Nephron progenitor cell (in vitro differentiated cells): ENCODE data around the gene NCKAP5.
"Not testable (repeated sequence)": the region's sequence is repeated elsewhere in the genome, so short reads cannot be mapped to it uniquely, and the experiment has no call there.

Source experiments
- DNase-seq: peaks from one replicate; pipeline ENCODE4 v3.0.0; 2021
- H3K27ac Mint-ChIP-seq: 2 replicates; pipeline ENCODE4 v1.8.0; 2021; ENCODE audit warnings: mild to moderate bottlenecking, moderate library complexity, mixed read lengths
- H3K27me3 Mint-ChIP-seq: 2 replicates; pipeline ENCODE4 v1.8.0; 2021; ENCODE audit warnings: mild to moderate bottlenecking, low read depth, mixed read lengths; ENCODE audit not compliant: poor library complexity
- H3K36me3 Mint-ChIP-seq: 2 replicates; pipeline ENCODE4 v1.8.0; 2021; ENCODE audit warnings: low read depth, mixed read lengths
- H3K4me1 Mint-ChIP-seq: 2 replicates; pipeline ENCODE4 v1.8.0; 2021; ENCODE audit warnings: mixed read lengths
- H3K4me3 Mint-ChIP-seq: 2 replicates; pipeline ENCODE4 v1.8.0; 2021; ENCODE audit warnings: mild to moderate bottlenecking, moderate library complexity, mixed read lengths
- H3K9me3 Mint-ChIP-seq: 2 replicates; pipeline ENCODE4 v1.8.0; 2021; ENCODE audit warnings: mild to moderate bottlenecking, moderate library complexity, mixed read lengths
- TF ChIP-seq, protein P1 (sequence below): fragments of 200-600 bp; sonication (generic); IDR thresholded peaks from 2 replicates; pipeline ENCODE4 v1.5.0; 2021; ENCODE audit warnings: antibody characterized with exemption

Gene NCKAP5

DNA sequence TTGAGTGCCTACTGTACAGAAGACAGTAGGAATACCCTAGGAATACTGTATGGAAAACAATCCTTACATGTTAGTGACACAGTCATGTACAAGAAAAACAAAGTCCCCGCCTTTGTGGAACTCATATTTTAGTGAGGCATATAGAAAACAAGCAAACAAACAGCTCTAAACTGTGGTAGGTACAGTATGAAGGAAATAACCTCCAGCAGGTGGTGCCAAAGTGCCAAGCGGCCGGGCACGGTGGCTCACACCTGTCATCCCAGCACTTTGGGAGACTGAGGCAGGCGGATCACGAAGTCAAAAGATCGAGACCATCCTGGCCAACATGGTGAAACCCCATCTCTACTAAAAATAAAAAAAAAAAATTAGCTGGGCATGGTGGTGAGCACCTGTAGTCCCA is 48.6 kb downstream of the NCKAP5 start:
- H3K4me1 Mint-ChIP-seq, H3K27ac Mint-ChIP-seq, H3K4me3 Mint-ChIP-seq, H3K27me3 Mint-ChIP-seq, H3K9me3 Mint-ChIP-seq, H3K36me3 Mint-ChIP-seq: not testable (repeated sequence)
- TF ChIP-seq, protein P1, sequence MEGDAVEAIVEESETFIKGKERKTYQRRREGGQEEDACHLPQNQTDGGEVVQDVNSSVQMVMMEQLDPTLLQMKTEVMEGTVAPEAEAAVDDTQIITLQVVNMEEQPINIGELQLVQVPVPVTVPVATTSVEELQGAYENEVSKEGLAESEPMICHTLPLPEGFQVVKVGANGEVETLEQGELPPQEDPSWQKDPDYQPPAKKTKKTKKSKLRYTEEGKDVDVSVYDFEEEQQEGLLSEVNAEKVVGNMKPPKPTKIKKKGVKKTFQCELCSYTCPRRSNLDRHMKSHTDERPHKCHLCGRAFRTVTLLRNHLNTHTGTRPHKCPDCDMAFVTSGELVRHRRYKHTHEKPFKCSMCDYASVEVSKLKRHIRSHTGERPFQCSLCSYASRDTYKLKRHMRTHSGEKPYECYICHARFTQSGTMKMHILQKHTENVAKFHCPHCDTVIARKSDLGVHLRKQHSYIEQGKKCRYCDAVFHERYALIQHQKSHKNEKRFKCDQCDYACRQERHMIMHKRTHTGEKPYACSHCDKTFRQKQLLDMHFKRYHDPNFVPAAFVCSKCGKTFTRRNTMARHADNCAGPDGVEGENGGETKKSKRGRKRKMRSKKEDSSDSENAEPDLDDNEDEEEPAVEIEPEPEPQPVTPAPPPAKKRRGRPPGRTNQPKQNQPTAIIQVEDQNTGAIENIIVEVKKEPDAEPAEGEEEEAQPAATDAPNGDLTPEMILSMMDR, result peak; percentile 30
- peak; percentile 9 for DNase-seq

DNA sequence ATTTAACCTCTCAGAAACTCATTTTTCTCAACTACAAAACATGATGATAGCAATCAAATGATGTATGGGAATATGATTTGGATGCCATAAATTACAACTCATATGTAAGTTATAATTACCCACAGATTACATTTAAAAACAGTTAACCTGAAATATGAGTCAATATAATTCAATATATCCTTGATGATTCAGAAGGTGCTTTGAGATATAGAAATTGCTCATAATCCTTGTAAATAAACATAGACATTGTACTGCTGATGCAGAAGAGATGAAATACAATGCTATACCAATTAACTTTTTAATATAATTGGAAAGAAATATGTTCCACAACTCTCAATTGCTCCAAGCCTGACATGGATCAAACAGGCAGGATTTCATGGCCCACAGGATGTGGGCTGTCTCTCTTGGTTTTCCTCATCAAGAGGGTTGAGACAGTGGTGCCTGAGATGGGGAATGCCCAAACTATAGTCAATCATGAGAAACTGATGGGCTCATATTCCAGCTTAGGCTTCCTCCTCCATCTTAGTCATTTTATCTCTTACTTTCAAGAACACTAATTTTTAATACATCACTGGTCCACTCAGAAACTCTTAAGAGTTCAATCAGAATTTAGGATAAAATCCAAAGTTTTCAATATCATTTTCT is 49.4 kb downstream of the NCKAP5 start:
- Mint-ChIP-seq H3K27me3 (no peaks in the 10 kb centered on the region), H3K27ac (no peak overlapping the region), H3K36me3 (no peaks in the 10 kb centered on the region)

DNA sequence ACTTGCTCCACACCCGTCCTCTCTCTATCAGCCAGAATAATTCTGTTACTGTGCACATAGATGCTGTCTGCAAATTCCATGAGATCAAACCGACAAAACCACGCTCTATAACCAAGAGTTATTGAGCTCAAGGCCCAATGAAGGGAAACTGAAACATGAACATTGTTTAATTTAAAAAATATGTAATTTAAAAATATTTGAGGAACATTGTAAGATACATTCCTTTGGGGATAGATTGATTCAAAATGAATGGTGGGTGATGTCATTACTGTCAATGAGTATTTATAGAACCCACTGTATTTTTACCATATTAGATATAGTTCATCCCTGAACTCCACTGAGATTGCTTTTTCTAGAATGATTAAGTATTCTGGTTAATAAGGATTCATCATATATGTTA is 50.4 kb downstream of the NCKAP5 start:
- Mint-ChIP-seq H3K27ac (no peak overlapping the region), H3K9me3 (no peaks in the 10 kb centered on the region), H3K36me3 (no peaks in the 10 kb centered on the region), H3K27me3 (no peaks in the 10 kb centered on the region), H3K4me3 (no peak overlapping the region), H3K4me1 (no peaks in the 10 kb centered on the region)
- no peak for DNase-seq
- TF ChIP-seq, protein P1, result no peak

More for the DNA sequence above, 49.4 kb downstream of the NCKAP5 start:
- TF ChIP-seq, protein P1, result no peak
- Mint-ChIP-seq H3K4me1 (no peaks in the 10 kb centered on the region), H3K9me3 (no peaks in the 10 kb centered on the region), H3K4me3 (no peak overlapping the region)
- DNase-seq, result no peak

DNA sequence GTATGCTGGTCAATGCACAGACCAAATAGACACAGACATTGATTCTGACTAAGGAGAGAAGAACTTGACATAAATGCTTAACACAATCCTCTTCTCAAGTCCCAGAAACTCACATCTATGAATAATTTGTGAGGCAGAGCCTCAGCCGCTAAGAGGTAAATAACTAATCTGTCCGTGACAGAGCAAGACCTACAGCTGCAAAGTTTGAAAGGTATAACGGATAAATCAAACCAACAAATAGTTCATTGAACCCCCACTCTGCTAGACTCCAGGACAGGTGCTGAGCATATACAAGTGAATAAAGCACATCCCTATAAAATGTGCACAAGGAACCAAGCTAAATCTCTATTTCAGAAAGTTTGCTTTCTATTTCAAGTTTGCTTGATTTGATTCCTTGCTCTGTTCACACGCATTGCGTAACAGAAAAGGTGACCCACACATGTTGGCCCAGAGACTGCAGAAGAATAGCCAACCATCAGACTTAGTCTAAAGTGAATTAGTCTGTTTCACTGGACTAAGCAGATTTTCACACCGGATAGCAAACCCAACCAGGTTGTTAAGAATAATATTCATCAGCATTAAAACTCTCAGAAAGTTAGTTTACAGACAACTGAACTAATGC is 51.7 kb downstream of the NCKAP5 start:
- no peaks in the 10 kb centered on the region for H3K9me3 Mint-ChIP-seq
- no peaks in the 10 kb centered on the region for H3K27me3 Mint-ChIP-seq
- H3K36me3 Mint-ChIP-seq, result no peaks in the 10 kb centered on the region
- no peaks in the 10 kb centered on the region for H3K4me1 Mint-ChIP-seq
- no peak overlapping the region for H3K27ac Mint-ChIP-seq
- TF ChIP-seq, protein P1, result no peak
- H3K4me3 Mint-ChIP-seq, result no peak overlapping the region
- DNase-seq, result no peak

DNA sequence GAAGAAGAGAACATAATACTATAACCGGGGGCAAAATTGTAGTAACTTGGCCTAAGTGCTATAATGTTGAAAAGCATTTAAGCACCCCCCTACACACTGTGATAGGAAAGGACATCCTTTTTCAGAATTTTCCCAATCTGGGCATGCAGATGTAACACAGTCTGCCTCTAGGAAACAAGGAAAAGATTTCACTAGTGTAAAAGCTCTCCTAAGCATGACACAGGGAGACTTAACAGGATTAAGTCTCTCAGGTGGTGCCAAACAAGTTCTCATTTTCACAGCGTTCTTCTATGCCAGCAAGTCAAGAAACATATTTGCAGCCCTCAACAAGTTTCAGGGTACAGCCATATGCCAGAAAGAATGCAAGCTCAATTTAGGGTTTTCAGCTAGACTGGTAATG is 53.0 kb downstream of the NCKAP5 start:
- no peak for DNase-seq
- H3K36me3 Mint-ChIP-seq, result no peaks in the 10 kb centered on the region
- no peaks in the 10 kb centered on the region for H3K27me3 Mint-ChIP-seq
- H3K4me3 Mint-ChIP-seq, result no peak overlapping the region
- no peaks in the 10 kb centered on the region for H3K9me3 Mint-ChIP-seq
- no peak overlapping the region for H3K27ac Mint-ChIP-seq
- TF ChIP-seq, protein P1, result no peak
- peaks cover 1% of the 10 kb centered on the region for H3K4me1 Mint-ChIP-seq

DNA sequence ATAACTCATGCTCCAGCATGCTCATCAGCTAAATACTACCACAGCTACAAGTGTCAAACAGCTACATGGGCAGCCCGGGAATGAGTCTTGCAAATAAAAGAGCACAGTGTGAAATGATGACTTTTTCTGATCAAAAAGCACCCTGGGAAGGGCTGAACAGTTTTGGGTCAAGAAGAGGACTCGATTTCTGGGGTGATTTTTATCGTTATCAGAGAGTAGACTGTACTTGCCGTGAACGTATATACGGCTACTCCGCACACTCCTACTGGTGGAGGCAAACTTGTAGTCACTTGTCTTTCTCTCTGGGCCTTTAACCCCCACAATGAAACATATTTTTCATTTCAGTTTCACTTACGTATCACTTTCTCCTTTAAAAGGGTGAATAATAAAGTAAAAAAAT is 54.4 kb downstream of the NCKAP5 start:
- H3K4me1 Mint-ChIP-seq, result peaks cover 5% of the 10 kb centered on the region
- TF ChIP-seq, protein P1, result no peak
- no peaks in the 10 kb centered on the region for H3K36me3 Mint-ChIP-seq
- no peak overlapping the region for H3K27ac Mint-ChIP-seq
- H3K27me3 Mint-ChIP-seq, result no peaks in the 10 kb centered on the region
- DNase-seq, result no peak
- H3K9me3 Mint-ChIP-seq, result no peaks in the 10 kb centered on the region
- H3K4me3 Mint-ChIP-seq, result no peak overlapping the region
